Esophagus muscularis mucosa (tissue), 4 donors: Measurements from ENCODE around the gene NEU4. TPM values are rescaled to one million over a fixed set of nuclear protein-coding genes. Genes with fewer than 3 reads are reported as not detected.

Source experiments
- DNase-seq: peaks from one replicate; pipeline ENCODE4 v3.0.0-alpha.2; 2017; ENCODE audit errors: extremely low spot score
- H3K27ac ChIP-seq, 4 donors: fragments of 200-600 bp; sonication (generic); replicated peaks in 1 of 4; 1 replicate in 3 of 4; 2 replicates in 1 of 4; pipeline ENCODE4 v1.5.1; 2016 to 2019; ENCODE audit warnings: mild to moderate bottlenecking in 1 of 4
- H3K27me3 ChIP-seq, 4 donors: fragments of 200-600 bp; sonication (generic); one replicate each; pipeline versions ENCODE4 v1.5.1 to v1.6.0; 2016 to 2019
- H3K36me3 ChIP-seq, 4 donors: fragments of 200-600 bp; sonication (generic); one replicate each; pipeline ENCODE4 v1.5.1; 2016 to 2019
- H3K4me1 ChIP-seq, 4 donors: fragments of 200-600 bp; sonication (generic); one replicate each; pipeline ENCODE4 v1.5.1; 2016 to 2019
- H3K4me3 ChIP-seq, 4 donors: fragments of 200-600 bp; sonication (generic); 1 replicate in 2 of 4; 2 replicates in 2 of 4; pipeline ENCODE4 v1.5.1; 2016 to 2019; ENCODE audit warnings: mild to moderate bottlenecking in 4 of 4, moderate library complexity in 1 of 4
- H3K9me3 ChIP-seq, 4 donors: fragments of 200-600 bp; sonication (generic); 1 replicate in 3 of 4; 2 replicates in 1 of 4; pipeline ENCODE4 v1.5.1; 2016 to 2019
- CTCF ChIP-seq, 3 experiments: fragments of 200-600 bp in 2 of 3; fragments of 450-650 bp in 1 of 3; sonication (generic) in 2 of 3; IDR thresholded peaks; one replicate each; pipeline ENCODE4 v1.5.1; 2017 to 2019; ENCODE audit warnings: antibody characterized with exemption in 3 of 3, mild to moderate bottlenecking in 2 of 3, moderate library complexity in 1 of 3
- EP300 ChIP-seq: sonication (generic); formaldehyde crosslinking; IDR thresholded peaks from one replicate; pipeline ENCODE4 v1.6.1; 2017; ENCODE audit warnings: antibody characterized with exemption
- POLR2A ChIP-seq: fragments of 450-650 bp; IDR thresholded peaks from one replicate; pipeline ENCODE4 v1.6.1; 2017; ENCODE audit warnings: antibody characterized with exemption, moderate library complexity, mild to moderate bottlenecking, low read depth
- POLR2AphosphoS5 ChIP-seq, 2 donors: sonication (generic); formaldehyde crosslinking; IDR thresholded peaks; one replicate each; pipeline ENCODE4 v1.6.1; 2017; ENCODE audit warnings: antibody characterized with exemption in 2 of 2
- WGBS: methylation state at CpG from one replicate; pipeline ENCODE4 v1.1.5; 2018; 5-methylcytosine and 5-hydroxymethylcytosine counted together
- intact Hi-C: fragments of 100-400 bp; cut with DNase I; formaldehyde crosslinking; loops from one replicate; pipeline ENCODE4 v1.15.1; 2023
- total RNA-seq, 4 donors: library from RNA; depleted of rRNA; stranded (reverse); fragments of >200 nt; gene quantifications; one replicate each; pipeline versions ENCODE4 v1.1.0 to v1.2.1, GENCODE V29; 2016

Gene NEU4
- total RNA-seq, 4 donors from 2014 or later = 1.5 to 5.4 TPM; not detected in 2

- DNase-seq = no peak
Measured at GRCh38 chr2:241796610-241797138, 12.3 kb upstream of the NEU4 start.

GRCh38 chr2:241797441-241798080 is 11.4 kb upstream of the NEU4 start:
- no peak for TF ChIP-seq EP300
- TF ChIP-seq CTCF (IDR thresholded peaks at IDR 0.05) = no peak
- TF ChIP-seq POLR2A = no peak
- no peak for TF ChIP-seq POLR2AphosphoS5 (IDR thresholded peaks at IDR 0.05)
- intact Hi-C loops = no loop called here
- DNase-seq = no peak
- H3K36me3 ChIP-seq = no peaks in the 10 kb centered on the region
- no peaks in the 10 kb centered on the region for H3K9me3 ChIP-seq
- H3K27ac ChIP-seq = no peak overlapping the region
- H3K4me1 ChIP-seq = no peaks in the 10 kb centered on the region
- peaks cover 0 to 26% (median 0%) of the 10 kb centered on the region in 4 donors for H3K27me3 ChIP-seq
- no peak overlapping the region for H3K4me3 ChIP-seq
- 84% methylated on average over 12 of the region's 19 CpGs for WGBS

More at GRCh38 chr2:241796610-241797138, 12.3 kb upstream of the NEU4 start:
- no peaks in the 10 kb centered on the region for H3K4me1 ChIP-seq
- peaks cover 0 to 17% (median 0%) of the 10 kb centered on the region in 4 donors for H3K27me3 ChIP-seq
- H3K36me3 ChIP-seq = no peaks in the 10 kb centered on the region
- intact Hi-C loops = no loop called here
- WGBS = 91% methylated on average over 13 of the region's 13 CpGs
- no peak overlapping the region for H3K27ac ChIP-seq
- no peak overlapping the region for H3K4me3 ChIP-seq
- no peaks in the 10 kb centered on the region for H3K9me3 ChIP-seq
- TF ChIP-seq CTCF (IDR thresholded peaks at IDR 0.05) (no peak), POLR2A (no peak), EP300 (no peak), POLR2AphosphoS5 (IDR thresholded peaks at IDR 0.05) (no peak)

- Histone ChIP-seq H3K4me3 (no peak overlapping the region), H3K9me3 (no peaks in the 10 kb centered on the region), H3K36me3 (no peaks in the 10 kb centered on the region), H3K27me3 (peaks cover 0 to 32% (median 2%) of the 10 kb centered on the region in 4 donors), H3K4me1 (peaks cover 2 to 5% (median 3%) of the 10 kb centered on the region in 4 donors), H3K27ac (no peak overlapping the region)
- TF ChIP-seq POLR2A (no peak), CTCF (IDR thresholded peaks at IDR 0.05) (no peak), POLR2AphosphoS5 (IDR thresholded peaks at IDR 0.05) (no peak), EP300 (no peak)
- WGBS = 83% methylated on average over 14 of the region's 14 CpGs
- DNase-seq = no peak
- intact Hi-C loops = no loop called here
Measured at GRCh38 chr2:241798081-241798630, 10.8 kb upstream of the NEU4 start.

- H3K9me3 ChIP-seq = no peaks in the 10 kb centered on the region
- H3K27ac ChIP-seq = no peak overlapping the region
- WGBS = 91% methylated on average over 11 of the region's 21 CpGs
- no peaks in the 10 kb centered on the region for H3K36me3 ChIP-seq
- peaks cover 0 to 40% (median 6%) of the 10 kb centered on the region in 4 donors for H3K27me3 ChIP-seq
- intact Hi-C loops = no loop called here
- no peak for DNase-seq
- no peak overlapping the region for H3K4me3 ChIP-seq
- H3K4me1 ChIP-seq = peaks cover 5 to 13% (median 9%) of the 10 kb centered on the region in 4 donors
- TF ChIP-seq CTCF (IDR thresholded peaks at IDR 0.05) = no peak
- TF ChIP-seq EP300 = no peak
- no peak for TF ChIP-seq POLR2A
- TF ChIP-seq POLR2AphosphoS5 (IDR thresholded peaks at IDR 0.05) = no peak
Measured at GRCh38 chr2:241798631-241799521, 10.1 kb upstream of the NEU4 start.
